Measurements from ENCODE around the gene CENPF.

- TF ChIP-seq CTCF (IDR thresholded peaks at IDR 0.05) (no peak), POLR2A (IDR thresholded peaks at IDR 0.05) (no peak)
These were observed 35.5 kb upstream of the CENPF start for GRCh38 chr1:214567481-214567980.
